ENCODE results near the gene SNX20. TPM values are rescaled to one million over a fixed set of nuclear protein-coding genes. Genes with fewer than 3 reads are reported as not detected.

The SNX20 gene
- total and polyA plus RNA-seq, 10 of the 15 experiments (the other 5 are each of a cell fraction or from before 2014, with no cell fraction given) = 4.6 to 30.8 (median 21.9) TPM

- no peak for TF ChIP-seq PBX3 (IDR thresholded peaks at IDR 0.05; ENCODE audit: insufficient replicate concordance, low read depth, low read length)
- TF ChIP-seq MAX (IDR thresholded peaks at IDR 0.05; ENCODE audit: low read depth, low read length) = no peak
- peak; percentile 29; the same call in 1 of the 2 replicates for TF ChIP-seq NKRF (conservative IDR thresholded peaks at IDR 0.05)
- TF ChIP-seq LARP7 (IDR thresholded peaks at IDR 0.05) = peak; percentile 33; the same call in 1 of the 2 replicates
- no peak for TF ChIP-seq TCF7 (IDR thresholded peaks at IDR 0.05; ENCODE audit: borderline replicate concordance)
- no peak for TF ChIP-seq SMAD1 (IDR thresholded peaks at IDR 0.05; ENCODE audit: low read depth, partially characterized antibody)
- TF ChIP-seq BHLHE40 (IDR thresholded peaks at IDR 0.05; ENCODE audit: borderline replicate concordance in 1 of 2, low read depth in 2 of 2, low read length in 1 of 2) = peak in 1 of 2 experiments; percentile 44; a peak in 1 of 4 replicates
- TF ChIP-seq HDGF (IDR thresholded peaks at IDR 0.05) = peak; percentile 93
- TF ChIP-seq FOXK2 (IDR thresholded peaks at IDR 0.05) = no peak
- TF ChIP-seq GATAD2B (conservative IDR thresholded peaks at IDR 0.05; ENCODE audit: low read depth) = peak; percentile 63; the same call in 1 of the 2 replicates
- peak; percentile 62; the same call in 1 of the 2 replicates for TF ChIP-seq IKZF1 (conservative IDR thresholded peaks at IDR 0.05)
- TF ChIP-seq NR2F1 (conservative IDR thresholded peaks at IDR 0.05) = 0 out of 2 replicates have a peak, but pooled peaks have one; percentile 22
- peak; percentile 90 for TF ChIP-seq ZBTB33 (IDR thresholded peaks at IDR 0.05)
These were observed 12.1 kb upstream of the SNX20 start, which contains the start of gene NOD2 (continued) for GRCh38 chr16:50692999-50693781.

All from GM12878 (cell line).